Parathyroid adenoma (tissue), 2 donors: ENCODE data around the gene RAD9A.
A peak's percentile ranks its signal among the peaks of the same experiment; 100 is the strongest.
"Not testable (repeated sequence)": the region's sequence is repeated elsewhere in the genome, so short reads cannot be mapped to it uniquely, and the experiment has no call there.

Source experiments
- H2AFZ ChIP-seq: fragments of 300-600 bp; sonication (generic); one replicate; pipeline ENCODE4 v1.7.0; 2017; ENCODE audit warnings: antibody characterized with exemption, mild to moderate bottlenecking
- H3K27ac ChIP-seq: fragments of 300-600 bp; sonication (generic); one replicate; pipeline ENCODE4 v1.7.0; 2017
- H3K27me3 ChIP-seq: fragments of 300-600 bp; sonication (generic); one replicate; pipeline ENCODE4 v1.7.0; 2017; ENCODE audit warnings: low read length; ENCODE audit not compliant: control insufficient read depth, insufficient read depth
- H3K36me3 ChIP-seq: fragments of 300-600 bp; sonication (generic); one replicate; pipeline ENCODE4 v1.7.0; 2017; ENCODE audit warnings: low read length; ENCODE audit not compliant: control insufficient read depth, insufficient read depth
- H3K4me1 ChIP-seq: fragments of 300-600 bp; sonication (generic); one replicate; pipeline ENCODE4 v1.7.0; 2017; ENCODE audit warnings: control low read depth
- H3K4me2 ChIP-seq: fragments of 300-600 bp; sonication (generic); one replicate; pipeline ENCODE4 v1.7.0; 2017; ENCODE audit warnings: low read length
- H3K4me3 ChIP-seq: fragments of 300-600 bp; sonication (generic); one replicate; pipeline ENCODE4 v1.7.0; 2017; ENCODE audit warnings: low read depth, low read length
- H3K79me2 ChIP-seq: fragments of 300-600 bp; sonication (generic); one replicate; pipeline ENCODE4 v1.7.0; 2017; ENCODE audit warnings: control low read depth
- H3K9ac ChIP-seq: fragments of 300-600 bp; sonication (generic); one replicate; pipeline ENCODE4 v1.7.0; 2017; ENCODE audit warnings: mild to moderate bottlenecking
- H3K9me3 ChIP-seq: fragments of 300-600 bp; sonication (generic); one replicate; pipeline ENCODE4 v1.7.0; 2017; ENCODE audit warnings: low read length; ENCODE audit not compliant: control insufficient read depth
- TF ChIP-seq, protein P1 (sequence below): fragments of 300-600 bp; sonication (generic); IDR thresholded peaks from one replicate; pipeline ENCODE4 v1.7.0; 2017; ENCODE audit warnings: antibody characterized with exemption, mild to moderate bottlenecking
- donor health status: primary hyperparathyroidism.

RAD9A gene

DNA sequence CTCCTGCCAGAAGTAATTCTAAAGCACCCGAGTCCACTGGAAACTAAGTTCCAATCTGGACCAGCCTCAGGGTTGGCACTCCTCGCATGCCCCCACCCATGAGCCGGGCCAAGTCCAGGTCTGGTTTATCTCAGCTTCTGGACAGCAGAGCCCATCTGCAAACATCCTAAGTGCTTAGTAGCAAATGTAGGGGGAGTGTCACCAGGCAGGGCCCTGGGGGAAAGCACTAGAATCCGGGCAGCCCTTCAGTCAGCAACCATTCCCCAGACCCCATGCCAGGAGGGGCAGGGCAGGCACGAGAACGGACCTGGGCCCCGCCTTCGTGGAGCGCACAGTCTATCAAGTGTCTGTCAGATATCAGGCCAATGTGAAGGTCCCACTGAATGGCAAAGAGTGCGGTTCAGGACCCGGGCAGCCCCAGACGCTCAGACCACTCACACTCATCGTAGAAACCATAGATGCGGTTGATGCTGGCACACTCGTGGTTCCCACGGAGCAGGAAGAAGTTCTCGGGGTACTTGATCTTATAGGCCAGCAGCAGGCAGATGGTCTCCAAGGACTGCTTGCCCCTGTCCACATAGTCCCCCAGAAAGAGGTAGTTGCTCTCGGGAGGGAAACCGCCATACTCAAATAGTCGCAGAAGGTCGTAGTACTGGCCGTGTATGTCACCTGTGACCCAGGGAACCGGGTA, 8.6 kb downstream of the RAD9A start:
- Histone ChIP-seq H3K9me3 (no peaks in the 10 kb centered on the region), H3K4me3 (peak overlapping the region; percentile 71), H3K9ac (no peak overlapping the region), H2AFZ (no peak overlapping the region), H3K4me1 (no peaks in the 10 kb centered on the region), H3K79me2 (no peaks in the 10 kb centered on the region), H3K36me3 (no peaks in the 10 kb centered on the region), H3K27me3 (no peaks in the 10 kb centered on the region), H3K4me2 (peak overlapping the region; percentile 87), H3K27ac (no peak overlapping the region)
- TF ChIP-seq, protein P1, sequence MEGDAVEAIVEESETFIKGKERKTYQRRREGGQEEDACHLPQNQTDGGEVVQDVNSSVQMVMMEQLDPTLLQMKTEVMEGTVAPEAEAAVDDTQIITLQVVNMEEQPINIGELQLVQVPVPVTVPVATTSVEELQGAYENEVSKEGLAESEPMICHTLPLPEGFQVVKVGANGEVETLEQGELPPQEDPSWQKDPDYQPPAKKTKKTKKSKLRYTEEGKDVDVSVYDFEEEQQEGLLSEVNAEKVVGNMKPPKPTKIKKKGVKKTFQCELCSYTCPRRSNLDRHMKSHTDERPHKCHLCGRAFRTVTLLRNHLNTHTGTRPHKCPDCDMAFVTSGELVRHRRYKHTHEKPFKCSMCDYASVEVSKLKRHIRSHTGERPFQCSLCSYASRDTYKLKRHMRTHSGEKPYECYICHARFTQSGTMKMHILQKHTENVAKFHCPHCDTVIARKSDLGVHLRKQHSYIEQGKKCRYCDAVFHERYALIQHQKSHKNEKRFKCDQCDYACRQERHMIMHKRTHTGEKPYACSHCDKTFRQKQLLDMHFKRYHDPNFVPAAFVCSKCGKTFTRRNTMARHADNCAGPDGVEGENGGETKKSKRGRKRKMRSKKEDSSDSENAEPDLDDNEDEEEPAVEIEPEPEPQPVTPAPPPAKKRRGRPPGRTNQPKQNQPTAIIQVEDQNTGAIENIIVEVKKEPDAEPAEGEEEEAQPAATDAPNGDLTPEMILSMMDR = no peak

DNA sequence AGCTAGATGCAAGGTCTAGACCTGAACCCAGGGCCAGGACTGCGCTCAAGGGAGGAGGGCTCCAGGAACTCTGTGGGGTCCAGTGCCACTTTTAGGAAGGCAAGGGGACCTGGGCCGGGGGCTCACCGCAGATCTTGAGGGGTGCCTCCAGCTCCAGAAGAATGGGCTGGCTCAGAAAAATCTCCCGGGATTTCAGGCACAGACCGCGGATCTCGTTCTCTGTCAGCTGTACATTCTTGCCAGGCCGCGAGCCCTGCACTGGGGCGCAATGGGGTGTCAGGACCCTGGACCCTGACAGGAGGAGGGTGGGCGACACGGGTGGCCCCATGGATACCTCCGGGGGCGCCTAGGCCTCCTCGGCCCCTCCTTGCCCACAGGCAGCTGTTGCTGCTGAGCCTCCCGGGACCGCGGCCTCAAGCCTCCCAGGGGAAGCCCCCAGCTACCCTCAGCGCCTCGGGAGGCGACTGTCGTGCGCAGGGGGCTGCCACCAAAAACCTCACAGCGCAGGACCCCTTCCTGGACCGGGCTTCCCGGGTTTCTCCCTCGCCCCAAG, 9.2 kb downstream of the RAD9A start:
- peak overlapping the region; percentile 87 for H3K4me2 ChIP-seq
- H3K27ac ChIP-seq = peak overlapping the region; percentile 61
- H3K4me1 ChIP-seq = no peaks in the 10 kb centered on the region

DNA sequence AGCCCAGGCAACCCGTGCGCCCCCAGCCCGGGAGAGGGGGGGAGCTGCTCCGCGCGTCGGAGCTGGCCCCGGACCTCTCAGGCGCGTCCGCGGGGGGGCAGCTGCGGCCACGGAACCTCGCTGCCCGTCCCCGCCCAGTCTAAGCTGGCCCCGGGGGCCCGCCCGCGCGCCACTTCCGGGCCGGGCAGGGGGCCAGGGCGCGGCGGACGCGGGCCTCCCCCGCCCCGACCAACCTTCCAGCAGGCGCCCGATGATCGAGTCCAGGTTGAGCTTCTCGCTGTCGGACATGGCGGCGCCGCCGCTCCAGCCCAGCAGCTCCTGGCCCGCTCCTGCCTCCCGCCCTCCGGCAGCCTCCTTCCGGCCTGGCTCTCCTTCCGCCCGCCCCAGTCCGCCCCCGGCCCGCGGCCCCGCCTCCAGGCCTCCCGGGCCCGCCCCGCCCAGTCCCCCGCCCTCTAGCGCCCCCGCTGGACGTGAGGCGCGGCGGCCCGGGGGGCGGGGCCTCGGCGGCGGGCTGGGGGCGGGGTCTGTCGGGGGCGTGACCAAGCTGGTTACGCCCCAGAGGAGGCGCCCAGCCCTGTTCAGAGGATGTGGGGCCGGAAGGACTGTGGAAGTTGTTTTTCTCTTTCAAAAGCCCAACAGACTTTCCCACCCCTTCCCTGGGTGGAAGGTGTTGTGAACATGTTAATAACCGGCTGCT, 9.9 kb downstream of the RAD9A start, which contains the start of gene PPP1CA:
PPP1CA (minus strand) TSS at position 364 of the 697 bp plus-strand sequence; CDS start at position 288, 76 bp downstream.
- Histone ChIP-seq H3K4me1 (no peaks in the 10 kb centered on the region), H3K36me3 (no peaks in the 10 kb centered on the region), H3K27me3 (no peaks in the 10 kb centered on the region), H3K27ac (peak within 1 kb of the TSS; percentile 61), H3K9ac (peak within 1 kb of the TSS; percentile 53), H3K4me3 (peak within 1 kb of the TSS; percentile 71), H3K79me2 (no peaks in the 10 kb centered on the region), H3K4me2 (peak within 1 kb of the TSS; percentile 87), H2AFZ (peak within 1 kb of the TSS; percentile 73), H3K9me3 (no peaks in the 10 kb centered on the region)
- TF ChIP-seq, protein P1 = peak; percentile 17

More for the DNA sequence above, 9.2 kb downstream of the RAD9A start:
- H3K9ac ChIP-seq = peak overlapping the region; percentile 53
- H3K36me3 ChIP-seq = no peaks in the 10 kb centered on the region
- H3K4me3 ChIP-seq = peak overlapping the region; percentile 71
- H3K79me2 ChIP-seq = no peaks in the 10 kb centered on the region
- H2AFZ ChIP-seq = peak overlapping the region; percentile 72
- no peaks in the 10 kb centered on the region for H3K27me3 ChIP-seq
- TF ChIP-seq, protein P1 = no peak
- H3K9me3 ChIP-seq = no peaks in the 10 kb centered on the region

DNA sequence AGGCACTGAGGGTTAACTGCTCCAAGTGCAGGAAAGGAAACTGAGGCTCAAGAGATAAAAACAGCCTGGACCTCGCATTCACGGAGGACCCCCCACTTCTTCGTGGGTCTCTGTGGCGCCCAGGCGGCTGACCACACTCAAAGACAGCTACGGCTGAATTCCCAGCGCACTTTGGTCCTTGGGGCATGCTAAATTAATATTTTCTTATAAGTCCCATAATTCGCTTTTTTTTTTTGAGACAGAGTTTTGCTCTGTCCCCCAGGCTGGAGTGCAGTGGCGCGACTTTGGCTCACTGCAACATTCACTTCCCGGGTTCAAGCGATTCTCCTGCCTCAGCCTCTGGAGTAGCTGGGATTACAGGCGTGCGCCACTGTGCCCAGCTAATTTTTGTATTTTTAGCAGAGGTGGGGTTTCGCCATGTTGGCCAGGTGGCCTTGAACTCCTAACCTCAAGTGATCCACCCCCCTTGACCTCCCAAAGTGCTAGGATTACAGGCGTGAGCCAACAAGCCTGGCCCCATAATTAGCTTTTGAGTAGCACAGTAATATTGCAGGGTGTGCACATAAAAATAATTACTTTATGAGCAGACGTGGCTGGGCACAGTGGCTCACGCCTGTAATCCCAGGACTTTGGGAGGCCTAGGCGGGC, 10.5 kb downstream of the RAD9A start:
- not testable (repeated sequence) for H3K79me2 ChIP-seq, H3K4me1 ChIP-seq, H3K36me3 ChIP-seq, H3K9ac ChIP-seq, H3K9me3 ChIP-seq, H3K27me3 ChIP-seq
- Histone ChIP-seq H3K4me2 (peak overlapping the region; percentile 67), H3K27ac (peak overlapping the region; percentile 57), H2AFZ (peak overlapping the region; percentile 73), H3K4me3 (peak overlapping the region; percentile 37)

DNA sequence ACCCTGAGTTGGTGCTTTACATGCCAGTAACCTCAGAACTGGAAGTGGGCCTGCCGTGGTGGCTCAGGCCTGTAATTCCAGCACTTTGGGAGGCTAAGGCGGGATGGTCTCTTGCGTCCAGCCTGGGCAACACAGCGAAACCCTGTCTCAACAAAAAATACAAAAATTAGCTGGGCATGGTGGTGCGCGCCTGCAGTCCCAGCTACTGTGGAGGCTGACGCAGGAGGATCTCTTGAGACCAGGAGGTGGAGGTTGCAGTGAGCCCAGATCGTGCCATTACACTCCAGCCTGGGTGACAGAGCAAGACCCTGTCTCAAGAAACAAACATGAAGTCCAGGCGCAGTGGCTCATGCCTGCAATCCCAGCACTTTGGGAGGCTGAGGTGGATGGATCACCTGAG, 11.3 kb downstream of the RAD9A start:
- not testable (repeated sequence) for H3K27ac ChIP-seq, H3K36me3 ChIP-seq, H3K9ac ChIP-seq, H3K79me2 ChIP-seq, H3K27me3 ChIP-seq, H2AFZ ChIP-seq, H3K9me3 ChIP-seq, H3K4me3 ChIP-seq, H3K4me1 ChIP-seq, H3K4me2 ChIP-seq
